Measurements from ENCODE around the gene GLI3.

Gene GLI3

GRCh38 chr7:42248579-42248978 lies 11.6 kb upstream of the GLI3 start:
- TF ChIP-seq ZFX (IDR thresholded peaks at IDR 0.05; ENCODE audit: borderline replicate concordance) (no peak), CTCF (IDR thresholded peaks at IDR 0.05) (no peak)
- H3K27ac ChIP-seq, result no peak overlapping the region

GRCh38 chr7:42247301-42247700 lies 10.3 kb upstream of the GLI3 start:
- no peak overlapping the region for H3K27ac ChIP-seq
- no peak for TF ChIP-seq ZFX (IDR thresholded peaks at IDR 0.05; ENCODE audit: borderline replicate concordance)
- TF ChIP-seq CTCF (IDR thresholded peaks at IDR 0.05), result no peak

GRCh38 chr7:42244828-42245227 lies 7.8 kb upstream of the GLI3 start:
- TF ChIP-seq CTCF (IDR thresholded peaks at IDR 0.05), result no peak
- TF ChIP-seq ZFX (IDR thresholded peaks at IDR 0.05; ENCODE audit: borderline replicate concordance), result no peak
- H3K27ac ChIP-seq, result no peak overlapping the region

DNA sequence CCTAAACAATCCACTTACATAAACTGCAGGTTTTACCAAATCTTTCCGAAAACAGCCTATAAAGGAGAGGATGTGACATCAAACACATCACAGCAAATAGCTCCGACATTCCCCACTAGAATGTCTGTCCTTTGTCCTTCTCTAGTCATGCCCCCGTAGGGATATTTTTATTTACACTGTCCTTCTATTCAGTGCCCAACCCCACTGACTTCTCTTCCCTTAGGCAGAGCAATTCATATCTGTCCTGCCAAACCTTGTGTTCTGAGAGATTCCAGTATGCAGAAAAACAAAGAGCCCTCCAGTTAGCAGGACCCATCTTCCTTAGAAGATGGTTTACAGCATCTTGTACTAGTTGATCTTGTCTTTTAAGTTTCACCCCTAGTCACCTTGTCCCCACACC lies 5.4 kb upstream of the GLI3 start:
- no peak overlapping the region for H3K27ac ChIP-seq
- TF ChIP-seq CTCF (IDR thresholded peaks at IDR 0.05), result no peak
- no peak for TF ChIP-seq ZFX (IDR thresholded peaks at IDR 0.05; ENCODE audit: borderline replicate concordance)

- TF ChIP-seq ZFX (IDR thresholded peaks at IDR 0.05; ENCODE audit: borderline replicate concordance), result no peak
- TF ChIP-seq CTCF (IDR thresholded peaks at IDR 0.05), result no peak
- H3K27ac ChIP-seq, result no peak overlapping the region
Measured at GRCh38 chr7:42241424-42241823, 4.4 kb upstream of the GLI3 start.

- TF ChIP-seq CTCF (IDR thresholded peaks at IDR 0.05) (no peak), ZFX (IDR thresholded peaks at IDR 0.05; ENCODE audit: borderline replicate concordance) (no peak)
- H3K27ac ChIP-seq, result no peak overlapping the region
Measured at GRCh38 chr7:42240416-42240815, 3.4 kb upstream of the GLI3 start.

DNA sequence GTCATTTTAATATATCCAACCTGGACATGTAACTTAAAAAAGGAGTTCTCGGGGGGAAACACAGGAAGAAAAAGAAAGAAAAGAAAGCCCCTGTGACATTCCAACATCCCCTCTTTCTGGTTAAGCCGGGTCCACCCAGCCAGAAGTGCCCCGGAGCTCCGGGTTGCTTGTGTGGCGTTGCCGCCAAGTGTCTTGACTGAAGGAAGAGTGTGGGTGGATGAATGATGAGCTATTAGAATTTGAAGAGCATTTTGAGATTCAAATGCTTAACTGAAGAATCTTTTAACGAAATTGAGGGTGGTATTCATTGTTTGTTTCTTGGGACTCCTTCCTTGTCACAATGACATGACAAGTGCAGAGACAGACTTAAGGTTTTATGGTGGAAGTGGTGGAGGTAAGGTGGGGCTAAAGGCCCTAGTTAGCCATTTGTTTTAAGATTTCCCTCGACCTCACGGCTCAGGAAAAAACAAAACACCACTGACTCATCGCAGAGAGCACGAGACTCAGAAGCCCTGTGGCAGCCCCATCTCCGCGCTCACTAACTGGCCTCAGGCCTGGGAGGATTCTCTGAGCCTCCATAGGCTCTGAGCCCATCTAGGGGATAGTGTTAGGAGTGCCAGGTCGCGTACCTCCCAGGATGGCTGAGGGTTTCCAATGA lies 1.8 kb upstream of the GLI3 start:
- H3K27ac ChIP-seq, result no peak overlapping the region
- no peak for TF ChIP-seq ZFX (IDR thresholded peaks at IDR 0.05; ENCODE audit: borderline replicate concordance)
- TF ChIP-seq CTCF (IDR thresholded peaks at IDR 0.05), result no peak

Measured in 22Rv1 (cell line).